Measurements from ENCODE around the gene POLR2B. TPM values are rescaled to one million over a fixed set of nuclear protein-coding genes. Genes with fewer than 3 reads are reported as not detected.

Gene POLR2B
- total RNA-seq, 1 experiment from 2014 or later, result 108 TPM

- Histone ChIP-seq H3K27ac (ENCODE audit: insufficient read length, low read depth, low read length) (no peak overlapping the region), H3K9me3 (ENCODE audit: control insufficient read depth, low read depth, low read length) (no peaks in the 10 kb centered on the region), H3K4me2 (ENCODE audit: insufficient read depth, insufficient read length, low read length) (no peak overlapping the region), H2BK120ac (ENCODE audit: low read depth, low read length, poor library complexity, severe bottlenecking) (no peak overlapping the region), H2AFZ (ENCODE audit: low read length) (no peak overlapping the region), H2BK15ac (ENCODE audit: low read depth, low read length) (no peak overlapping the region), H4K20me1 (ENCODE audit: control insufficient read depth, insufficient read depth, insufficient read length) (no peaks in the 10 kb centered on the region), H3K23me2 (ENCODE audit: insufficient read length, low read depth, low read length, poor library complexity, severe bottlenecking) (no peaks in the 10 kb centered on the region), H3K18ac (ENCODE audit: insufficient read length, low read depth, low read length) (no peak overlapping the region), H2BK20ac (ENCODE audit: low read depth, low read length, poor library complexity, severe bottlenecking) (no peak overlapping the region), H3K23ac (ENCODE audit: insufficient read length, low read depth, low read length) (no peak overlapping the region), H2AK5ac (ENCODE audit: insufficient read length, low read length) (no peak overlapping the region), H2BK12ac (ENCODE audit: insufficient read length, low read depth, low read length) (no peak overlapping the region), H2BK5ac (ENCODE audit: insufficient read length, low read length) (no peak overlapping the region), H4K91ac (ENCODE audit: insufficient read length, low read depth, low read length) (no peak overlapping the region), H3K79me2 (ENCODE audit: insufficient read depth, low read length) (peaks cover 14% of the 10 kb centered on the region; the same call in 1 of the 2 replicates), H4K5ac (ENCODE audit: insufficient read length, low read depth, low read length) (no peak overlapping the region), H3K56ac (ENCODE audit: insufficient read length, low read depth, low read length) (no peak overlapping the region), H3K4me1 (ENCODE audit: insufficient read depth, low read length) (no peaks in the 10 kb centered on the region), H3K4ac (ENCODE audit: low read depth, low read length) (no peak overlapping the region), H3K27me3 (ENCODE audit: insufficient read depth, low read length) (no peaks in the 10 kb centered on the region), H3K79me1 (ENCODE audit: insufficient read depth, low read depth, low read length, poor library complexity, severe bottlenecking) (peaks cover 2% of the 10 kb centered on the region), H3K14ac (ENCODE audit: insufficient read depth, low read length) (no peak overlapping the region), H3K9ac (ENCODE audit: extremely low read depth, insufficient read length, low read length) (no peak overlapping the region), H3T11ph (ENCODE audit: low read length) (no peak overlapping the region), H4K8ac (replicated peaks; ENCODE audit: insufficient read length, low read depth, low read length) (no peak overlapping the region)
- Mint-ChIP-seq H3K9me3 (no peaks in the 10 kb centered on the region), H3K4me3 (no peak overlapping the region), H3K36me3 (ENCODE audit: insufficient read depth in 1 of 3, low read depth in 3 of 3) (peaks cover 17 to 45% (median 30%) of the 10 kb centered on the region in 3 experiments; a peak in 6 of 7 replicates), H3K27me3 (ENCODE audit: low read depth) (no peaks in the 10 kb centered on the region), H3K27ac (no peak overlapping the region), H3K4me1 (peaks cover 0 to 10% of the 10 kb centered on the region in 2 experiments; a peak in 1 of 4 replicates)
- no peak for DNase-seq
- WGBS (ENCODE audit: extremely low coverage, insufficient read length, low lambda C conversion rate), result no CpG with 5 or more reads among the region's 1 CpG
- no peak for TF ChIP-seq CTCF (conservative IDR thresholded peaks at IDR 0.05)
These were observed 7.5 kb downstream of the POLR2B start for GRCh38 chr4:56986192-56986591.

Data from H9 (cell line).